Cardiac septum (tissue), 1 donor: Measurements from ENCODE around the gene NANOG. TPM values are rescaled to one million over a fixed set of nuclear protein-coding genes. Genes with fewer than 3 reads are reported as not detected.
"Not testable (repeated sequence)": the region's sequence is repeated elsewhere in the genome, so short reads cannot be mapped to it uniquely, and the experiment has no call there.

Source experiments
- DNase-seq: peaks from one replicate; pipeline ENCODE4 v3.0.0-alpha.2; 2020; ENCODE audit warnings: low spot score
- intact Hi-C: fragments of 100-400 bp; cut with DNase I; formaldehyde crosslinking; loops from one replicate; pipeline ENCODE4 v1.14.0; 2022
- long read RNA-seq: library from polyadenylated mRNA; unstranded; transcript quantifications from one replicate; pipeline ENCODE4 v2.0.0, GENCODE V29; 2021
- total RNA-seq: library from RNA; stranded (reverse); fragmentation: NEBNext Ultra II Directional; extraction: Animal tissue kit (Norgen Biotek cat#: 25700); gene quantifications from one replicate; pipeline ENCODE4 v1.2.1, GENCODE V29; 2021
- donor health status: DM: no; HTN: no; CAD: no.

NANOG gene
- not detected for total RNA-seq
- long read RNA-seq = 0 reads

DNA sequence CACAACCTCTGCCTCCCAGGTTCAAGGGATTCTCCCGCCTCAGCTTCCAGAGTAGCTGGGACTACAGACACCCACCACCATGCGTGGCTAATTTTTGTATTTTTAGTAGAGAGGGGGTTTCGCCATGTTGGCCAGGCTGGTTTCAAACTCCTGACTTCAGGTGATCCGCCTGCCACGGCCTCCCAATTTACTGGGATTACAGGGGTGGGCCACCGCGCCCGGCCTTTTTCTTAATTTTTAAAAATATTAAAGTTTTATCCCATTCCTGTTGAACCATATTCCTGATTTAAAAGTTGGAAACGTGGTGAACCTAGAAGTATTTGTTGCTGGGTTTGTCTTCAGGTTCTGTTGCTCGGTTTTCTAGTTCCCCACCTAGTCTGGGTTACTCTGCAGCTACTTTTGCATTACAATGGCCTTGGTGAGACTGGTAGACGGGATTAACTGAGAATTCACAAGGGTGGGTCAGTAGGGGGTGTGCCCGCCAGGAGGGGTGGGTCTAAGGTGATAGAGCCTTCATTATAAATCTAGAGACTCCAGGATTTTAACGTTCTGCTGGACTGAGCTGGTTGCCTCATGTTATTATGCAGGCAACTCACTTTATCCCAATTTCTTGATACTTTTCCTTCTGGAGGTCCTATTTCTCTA is at the start of gene NANOG:
TSS of gene NANOG (plus strand) at position 519 of the 645 bp plus-strand sequence. CDS start 213 bp downstream, outside the sequence.
- intact Hi-C loops, DNase-seq: not testable (repeated sequence)

DNA sequence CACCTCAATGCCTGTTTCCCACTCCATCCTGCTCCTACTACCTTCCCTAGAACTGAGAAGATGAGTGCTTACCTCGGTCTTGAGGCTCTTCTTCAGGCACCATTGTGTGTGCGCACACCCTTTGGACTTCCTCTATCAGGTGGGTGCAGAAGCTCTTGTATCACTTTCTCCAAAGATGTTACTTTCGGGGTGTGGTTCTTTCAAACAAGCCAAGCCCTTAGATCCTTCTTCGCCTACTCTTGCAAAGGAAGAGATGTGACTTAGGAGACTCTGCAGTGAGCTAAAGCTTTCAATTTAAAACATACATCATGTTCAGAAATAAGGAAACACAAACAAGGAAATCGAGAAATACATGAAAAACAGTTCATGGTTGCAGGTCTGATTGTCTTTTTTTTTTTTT is 42.0 kb upstream of the NANOG start, which contains the start of gene CLEC4C:
TSS of gene CLEC4C (minus strand) at position 130 of the 400 bp plus-strand sequence. CDS start at position 103, 27 bp downstream.
- DNase-seq = no peak
- intact Hi-C loops = no loop called here

DNA sequence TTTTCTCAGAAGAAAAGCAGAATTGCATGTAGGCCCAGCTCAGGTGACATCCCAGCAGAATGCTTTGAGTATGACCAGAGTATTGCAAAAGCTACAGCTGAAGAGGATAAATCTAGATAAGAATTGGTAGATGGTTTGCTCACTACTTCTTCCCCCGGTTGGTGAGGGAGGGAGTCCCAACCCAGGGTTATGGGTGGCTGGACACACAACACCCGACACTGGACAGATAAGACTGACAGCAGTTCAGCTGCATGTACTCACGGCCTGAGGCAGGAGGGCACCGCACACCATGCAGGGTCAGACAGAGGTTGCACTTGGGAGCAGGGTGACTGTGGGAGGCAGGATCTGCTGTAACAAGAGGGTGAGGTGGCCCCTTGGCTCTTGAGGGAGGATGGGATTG is 40.4 kb upstream of the NANOG start:
- no peak for DNase-seq
- intact Hi-C loops = no loop called here

DNA sequence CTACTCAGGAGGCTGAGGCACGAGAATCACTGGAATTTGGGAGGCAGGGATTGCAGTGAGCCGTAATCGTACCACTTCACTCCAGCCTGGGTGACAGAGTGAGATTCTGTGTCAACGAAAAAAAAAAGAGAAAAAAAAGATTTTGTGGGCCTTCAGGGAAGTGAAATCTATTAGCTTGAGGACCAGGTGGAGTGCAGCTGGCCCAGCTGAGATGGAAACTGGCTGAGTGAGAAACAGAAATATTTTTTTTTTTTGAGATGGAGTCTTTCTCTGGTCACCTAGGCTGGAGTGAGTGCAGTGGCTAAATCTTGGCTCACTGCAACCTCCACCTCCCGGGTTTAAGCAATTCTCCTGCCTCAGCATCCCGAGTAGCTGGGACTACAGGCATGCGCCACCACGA is 39.8 kb upstream of the NANOG start:
- no peak for DNase-seq

DNA sequence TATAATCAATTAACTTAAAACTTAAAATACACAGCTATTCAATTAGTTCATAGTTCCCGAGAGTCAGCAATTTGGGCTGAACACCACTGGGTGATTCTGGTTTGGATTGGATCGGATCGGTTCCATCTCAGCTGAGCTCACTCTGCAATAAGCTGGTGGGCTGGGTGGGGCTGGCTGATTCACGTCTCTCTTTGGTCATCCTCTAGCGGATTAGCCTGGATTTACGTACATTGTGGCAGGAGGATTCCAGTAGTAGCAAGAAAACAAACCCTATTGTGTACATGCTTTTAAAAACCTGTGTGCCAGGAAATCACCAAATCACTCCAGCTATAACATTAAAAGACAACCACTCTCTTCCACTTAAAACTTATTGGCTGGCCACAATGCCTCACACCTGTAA is 38.9 kb upstream of the NANOG start:
- no peak for DNase-seq
- intact Hi-C loops = no loop called here

More for the DNA sequence above, 39.8 kb upstream of the NANOG start:
- intact Hi-C loops = no loop called here

DNA sequence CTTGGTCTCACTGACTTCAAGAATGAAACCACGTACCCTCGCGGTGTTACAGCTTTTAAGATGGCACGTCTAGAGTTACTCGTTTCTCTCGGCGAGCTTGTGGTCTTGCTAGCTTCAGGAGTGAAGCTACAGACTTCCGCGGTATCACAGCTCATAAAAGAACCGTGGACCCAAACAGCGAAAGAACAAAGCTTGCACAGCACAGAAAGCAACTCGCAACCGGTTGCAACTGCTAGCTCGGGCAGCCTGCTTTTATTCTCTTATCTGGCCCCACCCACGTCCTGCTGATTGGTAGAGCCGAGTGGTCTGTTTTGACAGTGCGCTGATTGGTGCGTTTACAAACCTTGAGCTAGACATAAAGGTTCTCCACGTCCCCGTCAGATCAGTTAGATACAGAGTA is 37.8 kb upstream of the NANOG start:
- DNase-seq = no peak
- intact Hi-C loops = no loop called here

DNA sequence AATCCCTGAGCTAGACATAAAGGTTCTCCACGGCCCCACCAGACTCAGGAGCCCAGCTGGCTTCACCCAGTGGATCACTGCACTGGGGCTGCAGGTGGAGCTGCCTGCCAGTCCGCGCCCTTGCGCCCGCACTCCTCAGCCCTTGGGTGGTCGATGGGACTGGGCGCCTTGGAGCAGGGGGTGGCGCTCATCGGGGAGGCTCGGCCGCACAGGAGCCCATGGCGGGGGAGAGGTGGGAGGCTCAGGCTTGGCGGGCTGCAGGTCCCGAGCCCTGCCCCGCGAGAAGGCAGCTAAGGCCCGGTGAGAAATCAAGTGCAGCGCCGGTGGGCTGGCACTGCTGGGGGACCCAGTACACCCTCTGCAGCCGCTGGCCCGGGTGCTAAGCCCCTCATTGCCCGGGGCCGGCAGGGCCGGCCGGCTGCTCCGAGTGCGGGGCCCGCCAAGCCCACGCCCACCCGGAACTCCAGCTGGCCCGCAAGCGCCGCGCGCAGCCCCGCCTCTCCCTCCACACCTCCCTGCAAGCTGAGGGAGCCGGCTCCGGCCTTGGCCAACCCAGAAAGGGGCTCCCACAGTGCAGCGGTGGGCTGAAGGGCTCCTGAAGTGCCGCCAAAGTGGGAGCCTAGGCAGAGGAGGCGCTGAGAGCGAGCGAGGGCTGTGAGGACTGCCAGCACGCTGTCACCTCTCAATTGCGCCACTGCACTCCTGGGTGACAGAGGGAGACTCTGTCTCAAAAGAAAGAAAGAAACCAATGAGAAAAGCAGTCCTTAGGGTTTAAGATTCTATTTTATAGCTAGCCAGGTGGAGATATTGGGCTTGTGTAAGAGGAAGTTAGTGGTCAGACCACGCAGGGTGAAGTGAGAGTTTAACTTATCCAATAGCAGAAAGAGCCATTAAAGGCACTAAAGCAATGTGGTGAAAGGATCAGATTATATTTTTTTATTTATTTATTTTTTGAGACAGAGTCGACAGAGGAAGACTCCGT is 37.0 kb upstream of the NANOG start:
- DNase-seq, intact Hi-C loops: not testable (repeated sequence)

DNA sequence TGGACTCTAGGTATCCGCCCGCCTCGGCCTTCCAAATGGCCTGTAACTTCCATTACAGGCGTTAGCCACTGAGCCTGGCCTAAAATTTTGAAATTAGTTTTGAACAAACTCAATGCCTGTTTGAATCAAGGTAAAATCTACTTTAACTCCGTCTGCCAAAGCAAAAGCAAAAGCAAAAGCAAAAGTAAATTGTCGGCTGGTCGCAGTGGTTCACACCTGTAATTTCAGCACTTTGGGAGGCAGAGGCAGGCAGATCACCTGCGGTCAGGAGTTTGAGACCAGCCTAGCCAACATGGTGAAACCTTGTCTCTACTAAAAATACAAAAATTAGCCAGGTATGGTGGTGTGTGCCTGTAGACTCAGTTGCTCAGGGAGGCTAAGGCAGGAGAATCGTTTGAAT is 33.5 kb upstream of the NANOG start:
- intact Hi-C loops = not testable (repeated sequence)

DNA sequence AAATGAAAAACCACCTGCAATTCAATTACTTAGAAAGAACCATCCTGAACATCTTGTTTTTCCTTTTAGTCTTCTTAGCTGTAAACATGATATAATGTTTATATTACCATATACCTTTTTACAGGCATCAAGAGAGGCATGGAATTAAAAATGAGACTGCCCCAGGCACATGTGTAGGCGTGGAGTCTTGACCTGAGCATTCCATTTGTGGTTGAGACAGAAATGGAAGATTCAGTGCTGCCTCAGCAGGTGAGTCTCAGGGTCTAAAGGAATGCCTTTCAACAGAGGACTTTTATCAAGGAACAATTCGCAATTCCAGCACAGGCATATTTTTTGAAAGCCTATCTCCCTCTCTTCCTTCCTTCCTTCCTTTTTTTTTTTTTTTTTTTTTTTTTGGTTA is 32.2 kb upstream of the NANOG start:
- intact Hi-C loops = no loop called here
- no peak for DNase-seq

More for the DNA sequence above, 33.5 kb upstream of the NANOG start:
- not testable (repeated sequence) for DNase-seq

DNA sequence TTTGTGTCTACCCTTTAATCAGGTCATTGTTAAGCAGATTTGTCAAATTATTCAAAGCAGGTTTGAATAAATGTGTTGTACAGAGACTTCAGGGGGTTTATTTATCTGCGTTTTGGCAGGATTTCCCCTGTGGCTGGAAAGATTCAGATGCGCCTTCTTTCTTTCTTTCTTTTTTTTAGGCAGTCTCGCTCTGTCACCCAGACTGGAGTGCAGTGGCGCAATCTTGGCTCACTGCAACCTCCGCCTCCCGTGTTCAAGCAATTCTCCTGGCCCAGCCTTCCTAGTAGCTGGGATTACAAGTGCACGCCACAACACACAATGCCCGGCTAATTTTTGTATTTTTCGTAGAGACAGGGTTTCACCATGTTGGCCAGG is 30.4 kb upstream of the NANOG start:
- DNase-seq = no peak
- intact Hi-C loops = no loop called here

DNA sequence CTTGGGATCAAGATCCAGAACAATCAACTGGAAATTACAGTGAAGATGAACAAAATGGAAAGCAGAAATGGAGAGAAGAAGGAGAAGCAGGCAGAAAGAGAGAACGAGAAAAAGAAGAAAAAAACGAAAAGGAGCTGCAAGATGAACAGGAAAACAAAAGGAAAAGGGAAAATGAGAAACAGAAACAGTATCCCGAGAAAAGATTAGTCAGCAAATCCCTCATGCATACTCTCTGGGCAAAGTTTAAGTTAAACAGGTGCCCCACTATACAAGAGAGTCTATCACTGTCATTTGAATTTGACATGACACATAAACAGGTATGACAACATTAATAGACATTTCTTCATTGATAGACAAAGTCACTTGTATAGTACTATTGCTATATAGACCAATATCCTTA is 19.2 kb upstream of the NANOG start:
- no peak for DNase-seq
- intact Hi-C loops = no loop called here

DNA sequence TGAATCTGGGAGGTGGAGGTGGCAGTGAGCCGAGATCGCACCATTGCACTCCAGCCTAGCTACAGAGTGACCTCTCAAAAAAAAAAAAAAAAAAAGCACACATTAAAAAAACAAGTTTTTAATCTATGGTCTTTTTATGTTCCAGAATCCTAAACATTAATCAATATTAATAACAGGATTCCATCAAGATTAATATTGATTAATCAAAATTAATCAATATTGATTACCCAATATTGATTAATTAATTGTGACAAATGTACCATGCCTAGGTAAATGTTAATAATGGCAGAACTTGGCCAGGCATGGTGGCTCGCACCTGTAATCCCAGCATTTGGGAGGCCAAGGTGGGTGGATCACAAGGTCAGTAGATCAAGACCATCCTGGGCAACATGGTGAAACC is 7.9 kb upstream of the NANOG start:
- intact Hi-C loops = no loop called here
- DNase-seq = no peak

DNA sequence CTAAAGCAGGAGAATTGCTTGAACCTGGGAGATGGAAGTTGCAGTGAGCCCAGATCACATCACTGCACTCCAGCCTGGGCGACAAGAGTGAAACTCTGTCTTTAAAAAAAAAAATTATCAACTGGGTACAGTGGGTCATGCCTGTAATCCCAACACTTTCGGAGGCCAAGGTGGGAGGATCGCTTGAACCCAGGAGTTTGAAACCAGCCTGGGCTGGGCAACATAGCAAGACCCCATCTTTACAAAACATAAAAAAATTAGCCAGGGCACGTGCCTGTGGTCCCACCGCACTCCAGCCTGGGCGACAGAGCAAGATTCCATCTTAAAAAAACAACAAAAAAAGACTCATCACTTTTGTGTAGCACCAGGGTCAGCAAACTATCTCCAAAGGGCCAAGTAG is 7.1 kb upstream of the NANOG start:
- intact Hi-C loops = no loop called here

DNA sequence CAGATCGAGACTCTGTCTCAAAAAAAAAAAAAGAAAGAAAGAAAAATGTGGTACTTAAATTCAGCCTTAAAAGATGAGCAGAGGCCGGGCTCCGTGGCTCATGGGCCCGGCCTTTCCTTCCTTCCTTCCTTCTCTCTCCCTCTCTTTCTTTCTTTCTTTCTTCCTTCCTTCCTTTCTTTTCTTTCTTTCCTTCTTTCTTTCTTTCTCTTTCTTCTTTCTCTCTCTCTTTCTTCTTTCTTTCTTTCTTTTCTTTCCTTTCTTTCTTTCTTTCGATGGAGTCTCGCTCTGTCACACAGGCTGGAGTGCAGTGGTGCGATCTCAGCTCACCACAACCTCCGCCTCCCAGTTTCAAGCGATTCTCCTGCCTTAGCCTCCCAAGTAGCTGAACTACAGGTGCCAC is 5.8 kb upstream of the NANOG start:
- intact Hi-C loops = not testable (repeated sequence)

More for the DNA sequence above, 7.1 kb upstream of the NANOG start:
- no peak for DNase-seq

DNA sequence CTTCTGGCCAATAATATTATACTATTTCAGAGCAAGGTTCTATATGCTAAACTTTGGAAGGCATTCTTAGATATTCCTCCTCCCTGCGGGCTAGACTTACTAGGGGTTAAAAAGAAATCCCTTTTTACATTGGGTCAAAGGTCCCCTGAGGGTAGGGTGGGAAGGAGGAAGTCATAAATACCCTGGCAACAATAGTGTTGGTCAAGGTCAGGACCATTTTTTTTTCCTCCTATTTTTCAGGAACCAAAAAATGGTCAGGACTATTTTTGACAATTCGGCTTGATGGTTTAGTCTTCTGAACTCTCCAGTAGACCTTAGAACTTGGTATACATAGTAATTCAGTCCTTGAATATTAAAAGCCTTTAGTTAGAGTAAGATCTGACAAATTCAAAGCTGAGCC is 4.5 kb upstream of the NANOG start:
- no peak for DNase-seq
- intact Hi-C loops = no loop called here

More for the DNA sequence above, 5.8 kb upstream of the NANOG start:
- not testable (repeated sequence) for DNase-seq

DNA sequence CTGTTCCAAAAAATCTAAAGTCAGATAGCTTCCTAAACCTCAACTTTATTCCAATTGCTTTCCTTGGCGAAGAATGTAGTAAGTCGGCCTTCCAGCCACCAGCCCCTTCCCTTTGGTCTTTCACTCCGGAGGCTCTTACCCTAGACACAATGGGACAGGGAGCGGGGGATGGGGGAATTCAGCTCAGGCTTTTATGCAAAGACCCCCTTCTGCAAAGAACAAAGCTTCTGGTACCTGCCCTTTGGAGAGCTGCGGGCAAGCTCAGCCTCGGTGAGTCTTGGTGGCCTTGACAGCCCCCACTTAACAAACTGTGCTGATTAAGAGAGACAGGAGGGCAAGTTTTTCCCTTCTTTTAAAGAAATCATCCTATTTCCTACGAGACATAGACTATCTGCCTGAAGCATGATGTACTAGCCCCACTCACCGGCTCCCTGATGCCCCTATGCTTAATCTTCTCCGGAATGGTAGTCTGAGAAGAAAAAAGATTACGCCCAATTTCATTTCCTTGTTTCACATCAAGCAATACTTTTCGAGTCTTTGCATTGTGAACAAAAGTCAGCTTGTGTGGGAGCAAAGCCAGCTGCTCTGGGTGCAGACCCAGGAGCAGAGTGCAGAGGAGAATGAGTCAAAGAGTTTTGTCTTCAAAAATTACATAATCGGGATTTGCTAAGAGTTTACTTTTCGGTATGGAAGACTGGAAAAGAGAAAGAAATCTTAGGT is 1.5 kb upstream of the NANOG start:
- intact Hi-C loops = no loop called here
- DNase-seq = no peak

DNA sequence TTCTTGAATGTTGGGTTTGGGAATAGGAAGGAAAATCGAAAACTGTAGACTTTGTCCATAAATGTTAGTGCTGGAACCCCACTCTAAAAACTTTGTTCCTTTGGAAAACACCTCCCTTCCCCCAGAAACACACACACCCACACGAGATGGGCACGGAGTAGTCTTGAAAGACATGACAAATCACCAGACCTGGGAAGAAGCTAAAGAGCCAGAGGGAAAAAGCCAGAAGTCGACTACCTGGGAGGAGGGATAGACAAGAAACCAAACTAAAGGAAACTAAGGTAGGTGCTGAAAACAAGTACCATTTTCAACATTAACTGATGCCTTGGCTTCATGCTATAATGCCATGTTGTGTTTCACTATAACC is 925 bp upstream of the NANOG start:
- intact Hi-C loops = no loop called here
- no peak for DNase-seq

DNA sequence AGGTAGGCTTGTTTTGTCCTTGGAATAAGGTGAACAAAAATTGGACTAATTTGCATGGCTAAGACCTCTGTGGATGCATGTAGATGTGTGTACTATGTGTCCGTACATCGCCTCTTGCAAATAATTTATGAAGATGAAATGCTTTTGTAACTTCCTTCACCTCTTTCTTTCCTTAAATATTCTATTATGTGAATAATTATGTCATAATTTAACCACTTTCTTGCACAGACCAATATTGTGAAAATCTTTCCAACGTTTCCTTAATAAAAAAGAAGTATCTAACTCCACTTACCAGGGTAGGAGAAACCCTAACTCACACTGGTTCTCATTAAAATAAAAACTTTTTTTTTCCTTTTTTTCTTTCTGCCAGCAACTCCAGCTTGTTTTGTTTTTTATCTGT is 4.0 kb downstream of the NANOG start:
- intact Hi-C loops = no loop called here
- DNase-seq = no peak

DNA sequence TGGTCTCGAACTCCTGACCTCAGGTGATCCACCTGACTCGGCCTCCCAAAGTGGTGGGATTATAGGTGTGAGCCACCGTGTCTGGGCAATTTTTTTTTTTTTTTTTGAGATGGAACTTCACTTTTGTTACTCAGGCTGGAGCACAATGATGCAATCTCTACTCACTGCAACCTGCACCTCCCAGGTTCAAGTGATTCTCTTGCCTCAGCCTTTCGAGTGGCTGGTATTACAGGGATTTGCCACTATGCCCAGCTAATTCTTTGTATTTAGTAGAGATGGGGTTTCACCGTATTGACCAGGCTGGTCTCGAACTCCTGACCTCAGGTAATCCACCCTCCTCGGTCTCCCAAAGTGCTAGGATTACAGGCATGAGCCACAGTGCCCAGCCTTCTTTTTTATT is 8.1 kb downstream of the NANOG start:
- DNase-seq, intact Hi-C loops: not testable (repeated sequence)
